ENCODE results near the gene FOXL2NB.

Gene FOXL2NB

GRCh38 chr3:138933068-138933668, 13.8 kb upstream of the FOXL2NB start:
- FAIRE-seq = no peak

- FAIRE-seq = no peak
Measured at GRCh38 chr3:138933981-138934691, 12.9 kb upstream of the FOXL2NB start.

DNA sequence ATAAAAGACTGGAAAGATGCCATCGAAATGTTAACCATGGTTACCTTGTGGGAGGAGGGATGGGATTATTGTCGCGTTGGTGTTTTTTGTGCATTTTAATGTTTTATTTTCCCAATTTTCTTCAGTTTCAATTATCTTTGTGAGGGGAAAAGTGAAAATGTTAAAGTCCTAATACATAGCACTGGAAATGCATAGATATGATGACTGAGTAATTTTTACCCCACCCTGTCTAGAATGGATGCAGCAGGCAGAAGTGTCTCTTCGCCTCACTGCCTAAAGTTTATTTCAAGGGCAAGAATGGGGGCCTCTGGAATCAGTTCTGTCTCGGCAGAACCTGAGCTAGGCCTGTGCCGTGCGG, 11.5 kb upstream of the FOXL2NB start:
- no peak for FAIRE-seq

- FAIRE-seq = no peak
Measured at GRCh38 chr3:138935863-138936740, 10.9 kb upstream of the FOXL2NB start.

GRCh38 chr3:138936741-138937689, 10.0 kb upstream of the FOXL2NB start:
- FAIRE-seq = no peak

DNA sequence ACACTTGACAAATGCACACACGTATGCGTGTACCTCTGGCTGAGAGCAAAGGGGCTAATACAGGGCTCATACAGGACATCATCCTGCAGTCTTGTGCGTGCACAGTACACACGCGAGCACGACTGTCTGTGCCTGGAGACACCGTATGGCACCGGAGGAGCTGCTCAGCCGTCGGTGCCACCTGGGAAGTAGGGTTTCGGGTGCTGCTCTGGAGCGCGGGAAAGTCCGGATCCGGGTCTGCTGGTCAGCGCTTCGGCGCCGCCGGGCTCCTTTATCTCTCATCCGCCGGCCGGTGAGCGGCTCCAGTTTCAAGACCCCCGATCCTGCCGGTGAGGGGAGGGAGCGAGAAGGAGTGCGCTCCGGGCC, 9.3 kb upstream of the FOXL2NB start:
- FAIRE-seq = no peak

DNA sequence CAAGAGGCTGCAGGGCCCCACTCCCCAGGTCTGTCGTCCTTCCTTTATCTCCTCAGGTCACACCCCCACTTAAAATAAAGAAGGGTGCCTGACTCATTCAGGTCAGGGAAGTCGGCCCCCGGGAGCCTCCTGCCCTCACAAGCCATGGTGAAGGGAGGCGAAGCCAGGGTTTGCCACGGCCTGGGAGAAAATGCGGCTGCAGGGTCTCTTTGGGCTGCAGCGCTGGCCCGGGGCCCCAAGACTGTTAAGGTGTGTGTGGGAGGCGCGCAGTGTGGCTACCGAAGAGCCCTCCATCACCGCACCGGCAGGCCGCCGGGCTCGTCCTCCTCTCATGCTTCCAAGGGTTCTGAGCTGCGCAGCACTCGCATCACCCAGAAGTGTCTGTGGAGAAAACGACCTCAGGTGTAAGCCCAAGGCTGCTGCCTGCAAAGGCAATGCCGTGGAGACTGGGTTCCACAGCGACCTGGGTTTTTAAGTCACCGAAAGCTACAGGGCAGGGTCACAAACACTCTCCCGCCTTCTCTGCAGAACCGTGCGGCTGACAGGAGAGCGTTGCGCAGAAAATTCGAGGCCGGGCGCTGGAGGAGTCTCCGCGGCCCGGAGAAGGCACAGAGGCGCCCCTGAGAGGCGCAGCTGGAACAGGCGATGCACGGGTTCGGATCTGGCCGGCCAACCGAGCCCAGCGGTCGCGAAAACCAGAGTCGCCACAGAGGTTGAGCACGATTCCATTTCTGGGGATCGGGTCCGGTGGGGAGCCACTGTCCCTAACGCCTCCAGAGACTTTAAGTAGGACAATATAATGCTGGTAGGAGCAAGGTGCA, 8.8 kb upstream of the FOXL2NB start:
- no peak for FAIRE-seq

- FAIRE-seq = no peak
Measured at GRCh38 chr3:138938877-138939560, 8.0 kb upstream of the FOXL2NB start.

- FAIRE-seq = no peak
Measured at GRCh38 chr3:138939561-138940241, 7.3 kb upstream of the FOXL2NB start.

- no peak for FAIRE-seq
Measured at GRCh38 chr3:138940446-138940845, 6.6 kb upstream of the FOXL2NB start.

GRCh38 chr3:138941259-138941885, 5.6 kb upstream of the FOXL2NB start:
- no peak for FAIRE-seq

DNA sequence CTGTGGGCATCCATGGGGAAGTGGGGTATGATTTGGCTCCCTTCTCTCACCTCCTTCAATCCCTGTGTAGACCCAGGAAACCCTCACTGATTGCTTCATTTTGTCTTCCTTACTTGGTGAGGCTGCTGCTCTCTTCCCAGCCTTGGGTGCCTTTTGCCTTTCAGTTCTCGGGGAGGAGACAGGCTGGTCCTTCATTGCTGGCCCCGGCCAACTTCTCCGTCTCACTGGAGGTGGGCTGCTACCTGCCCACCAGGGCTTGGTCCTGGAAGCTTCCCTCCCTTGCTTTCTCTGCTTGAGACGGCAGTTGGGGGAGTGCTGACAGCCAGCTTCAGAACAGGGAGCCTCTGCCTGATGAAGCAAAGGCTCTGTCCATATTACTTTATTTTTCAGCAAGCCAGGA, 4.7 kb upstream of the FOXL2NB start:
- FAIRE-seq = no peak

DNA sequence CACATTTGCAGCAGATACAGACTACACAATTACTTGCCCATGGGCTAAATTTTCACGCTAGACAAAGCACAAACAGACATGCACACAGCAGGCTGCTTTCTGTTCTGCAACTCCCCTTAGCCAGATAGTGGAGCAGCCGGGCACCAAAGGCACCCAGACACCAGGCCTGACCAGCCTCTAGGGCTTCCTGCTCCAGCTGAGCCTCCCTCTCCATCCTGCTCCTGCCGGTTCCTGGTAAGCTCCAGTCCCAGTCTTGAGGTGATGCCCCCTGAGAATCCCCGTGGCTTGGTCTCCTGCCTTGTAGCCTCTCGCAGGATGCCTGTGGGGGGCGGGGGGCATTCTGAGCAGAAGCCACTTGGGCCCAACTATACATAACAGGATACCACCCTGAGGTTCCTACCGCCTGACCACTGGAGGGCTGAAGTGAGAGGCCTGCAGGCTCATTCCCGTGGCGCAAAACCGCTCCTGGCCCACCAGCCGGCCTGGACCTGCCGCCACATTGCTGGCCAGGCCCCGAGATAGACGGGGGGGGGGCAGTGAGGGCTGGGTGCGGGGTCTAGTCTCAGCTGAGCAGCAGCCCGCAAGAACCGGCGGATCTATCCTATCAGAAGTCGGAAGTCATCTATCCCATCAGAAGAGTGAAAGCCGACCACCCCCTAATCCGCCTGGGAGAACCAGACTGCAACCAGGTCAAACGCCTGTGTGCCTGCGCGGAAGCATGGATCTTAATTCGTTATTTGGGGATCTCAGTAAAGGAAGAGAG, 4.0 kb upstream of the FOXL2NB start:
- no peak for FAIRE-seq

- no peak for FAIRE-seq
Measured at GRCh38 chr3:138943724-138944653, 3.0 kb upstream of the FOXL2NB start.

DNA sequence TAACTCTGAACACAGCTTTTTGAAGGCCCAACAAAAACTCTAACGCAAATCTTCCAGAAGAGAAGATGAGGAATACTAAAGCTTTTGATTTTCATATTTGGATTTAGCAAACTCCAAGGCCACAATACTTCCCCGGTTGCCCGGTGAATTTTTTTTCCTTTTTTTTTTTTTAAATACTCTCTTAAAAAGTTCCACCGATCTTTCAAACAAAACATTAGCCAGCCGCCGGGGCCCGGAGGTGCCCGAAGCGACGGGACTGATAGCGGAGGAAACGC, 2.4 kb upstream of the FOXL2NB start:
- FAIRE-seq = no peak

DNA sequence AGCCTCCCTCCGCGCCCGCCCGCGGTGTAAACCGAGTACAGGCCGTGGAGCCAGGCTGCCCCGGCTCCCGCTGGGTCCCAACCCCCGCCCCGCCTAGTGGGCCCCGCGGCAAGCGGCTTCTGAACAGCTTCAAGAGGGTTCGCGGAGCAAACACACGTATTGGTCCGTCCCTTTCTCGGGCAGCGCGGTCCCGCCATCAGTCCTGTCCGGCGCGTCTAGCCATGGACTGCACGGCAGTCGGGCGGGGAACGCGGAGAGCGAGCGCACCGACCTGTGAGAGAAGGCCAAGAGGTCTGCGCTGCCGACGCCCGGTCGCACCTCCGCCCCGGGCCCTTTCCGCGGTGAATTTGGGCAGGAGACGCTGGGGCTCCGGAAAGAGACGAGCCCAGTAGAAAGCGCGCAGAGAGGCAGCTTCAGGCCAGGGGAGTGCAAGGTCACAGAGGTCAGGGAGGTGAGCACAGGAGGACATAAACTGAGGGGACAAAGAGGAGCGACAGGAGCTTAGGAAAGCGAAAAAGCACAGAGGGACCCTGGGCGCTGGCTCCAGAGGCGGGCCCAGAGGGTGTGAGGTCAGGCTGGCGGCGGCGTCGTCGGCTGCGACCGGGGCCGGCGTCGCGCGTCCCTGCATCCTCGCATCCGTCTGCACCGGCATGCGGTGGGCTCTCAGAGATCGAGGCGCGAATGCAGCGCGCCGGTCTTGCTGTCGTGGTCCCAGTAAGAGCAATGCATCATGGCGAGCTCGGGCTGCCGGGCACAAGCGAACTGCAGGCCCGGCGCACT, 1.9 kb upstream of the FOXL2NB start:
- no peak for FAIRE-seq

Data from colon (tissue), 2 donors.